Astrocyte (in vitro differentiated cells and primary cell): ENCODE data around the gene ANKRD9. TPM values are rescaled to one million over a fixed set of nuclear protein-coding genes. Genes with fewer than 3 reads are reported as not detected.

Experiments
- DNase-seq: peaks from one replicate; pipeline ENCODE4 v3.0.0-alpha.2; 2010; ENCODE audit warnings: low read depth
- FAIRE-seq: peaks from 2 replicates; lab custom pipeline; 2011; peaks lifted over from hg19 to GRCh38; lab: Jason Lieb, UNC
- H2AFZ ChIP-seq: 2 replicates; pipeline ENCODE4 v1.6.0; 2012; ENCODE audit warnings: low read depth, low read length, inconsistent platforms
- H3K27ac ChIP-seq: 2 replicates; pipeline ENCODE4 v1.5.1; 2011; ENCODE audit warnings: low read depth, low read length, inconsistent platforms
- H3K27me3 ChIP-seq: 2 replicates; pipeline ENCODE4 v1.6.0; 2011; ENCODE audit warnings: low read length, inconsistent platforms; ENCODE audit not compliant: insufficient read depth
- H3K36me3 ChIP-seq: 2 replicates; pipeline ENCODE4 v1.5.1; 2011; ENCODE audit warnings: low read length, inconsistent platforms; ENCODE audit not compliant: insufficient read depth
- H3K4me1 ChIP-seq: 2 replicates; pipeline ENCODE4 v1.5.1; 2011; ENCODE audit warnings: low read length, inconsistent platforms; ENCODE audit not compliant: insufficient read depth
- H3K4me2 ChIP-seq: 2 replicates; pipeline ENCODE4 v1.6.0; 2012; ENCODE audit warnings: low read length, inconsistent platforms
- H3K4me3 ChIP-seq: 2 replicates; pipeline ENCODE4 v1.5.1; 2011; ENCODE audit warnings: low read depth, mild to moderate bottlenecking, low read length, inconsistent platforms; ENCODE audit not compliant: insufficient read depth
- H3K79me2 ChIP-seq: 2 replicates; pipeline ENCODE4 v1.6.0; 2012; ENCODE audit warnings: mild to moderate bottlenecking, low read length, inconsistent platforms; ENCODE audit not compliant: insufficient read depth
- H3K9ac ChIP-seq: 2 replicates; pipeline ENCODE4 v1.6.0; 2012; ENCODE audit warnings: mild to moderate bottlenecking, low read length, inconsistent platforms
- H3K9me3 ChIP-seq: 2 replicates; pipeline ENCODE4 v1.5.1; 2012; ENCODE audit warnings: low read depth, mild to moderate bottlenecking, low read length, inconsistent platforms; ENCODE audit not compliant: insufficient read depth
- H4K20me1 ChIP-seq: 2 replicates; pipeline ENCODE4 v1.6.0; 2012; ENCODE audit warnings: low read length, inconsistent platforms; ENCODE audit not compliant: insufficient read depth
- H3K27ac Mint-ChIP-seq: one replicate; pipeline ENCODE4 v1.8.0; 2021; ENCODE audit warnings: mild to moderate bottlenecking, mixed read lengths; ENCODE audit not compliant: unreplicated experiment
- H3K27me3 Mint-ChIP-seq: one replicate; pipeline ENCODE4 v1.8.0; 2021; ENCODE audit warnings: low read depth, mixed read lengths; ENCODE audit not compliant: unreplicated experiment
- H3K36me3 Mint-ChIP-seq: one replicate; pipeline ENCODE4 v1.8.0; 2021; ENCODE audit warnings: low read depth, mixed read lengths; ENCODE audit not compliant: unreplicated experiment
- H3K4me1 Mint-ChIP-seq: one replicate; pipeline ENCODE4 v1.8.0; 2021; ENCODE audit warnings: low read depth, mixed read lengths; ENCODE audit not compliant: unreplicated experiment
- H3K4me3 Mint-ChIP-seq: one replicate; pipeline ENCODE4 v1.8.0; 2021; ENCODE audit warnings: mild to moderate bottlenecking, moderate library complexity, mixed read lengths; ENCODE audit not compliant: unreplicated experiment
- H3K9me3 Mint-ChIP-seq: one replicate; pipeline ENCODE4 v1.8.0; 2021; ENCODE audit warnings: mild to moderate bottlenecking, mixed read lengths; ENCODE audit not compliant: unreplicated experiment
- CTCF ChIP-seq: IDR thresholded peaks from 2 replicates; pipeline ENCODE4 v1.5.1; 2011; ENCODE audit warnings: low read depth, mild to moderate bottlenecking, inconsistent platforms, low read length, moderate library complexity; ENCODE audit not compliant: insufficient read depth
- EZH2 ChIP-seq: IDR thresholded peaks from 2 replicates; pipeline ENCODE4 v1.6.1; 2012; ENCODE audit warnings: mild to moderate bottlenecking, low read length, inconsistent platforms; ENCODE audit not compliant: insufficient read depth
- total RNA-seq: library from RNA; stranded (reverse); gene quantifications from 2 replicates; pipeline ENCODE4 v1.2.1, GENCODE V29; 2021

ANKRD9 gene
- total RNA-seq, 1 donor from 2014 or later: 9.4 TPM

- Histone ChIP-seq H3K79me2 (no peaks in the 10 kb centered on the region), H3K4me2 (no peak overlapping the region), H2AFZ (no peak overlapping the region), H3K9ac (no peak overlapping the region), H3K27ac (no peak overlapping the region), H4K20me1 (no peaks in the 10 kb centered on the region), H3K4me3 (no peak overlapping the region), H3K27me3 (no peaks in the 10 kb centered on the region), H3K36me3 (no peaks in the 10 kb centered on the region), H3K4me1 (no peaks in the 10 kb centered on the region), H3K9me3 (no peaks in the 10 kb centered on the region)
- TF ChIP-seq CTCF (no peak), EZH2 (no peak)
- H3K27ac Mint-ChIP-seq: no peak overlapping the region
- H3K4me1 Mint-ChIP-seq: no peaks in the 10 kb centered on the region
- no peak overlapping the region for H3K4me3 Mint-ChIP-seq
- H3K27me3 Mint-ChIP-seq: no peaks in the 10 kb centered on the region
- no peaks in the 10 kb centered on the region for H3K9me3 Mint-ChIP-seq
- DNase-seq: no peak
- peaks cover 5% of the 10 kb centered on the region for H3K36me3 Mint-ChIP-seq
- FAIRE-seq: no peak
Observed at GRCh38 chr14:102492531-102492910, 17.1 kb downstream of the ANKRD9 start.

GRCh38 chr14:102491786-102492530 lies 17.6 kb downstream of the ANKRD9 start:
- Mint-ChIP-seq H3K4me3 (no peak overlapping the region), H3K9me3 (no peaks in the 10 kb centered on the region), H3K4me1 (no peaks in the 10 kb centered on the region), H3K27me3 (no peaks in the 10 kb centered on the region), H3K36me3 (peaks cover 5% of the 10 kb centered on the region), H3K27ac (no peak overlapping the region)
- no peak for FAIRE-seq
- TF ChIP-seq CTCF (no peak), EZH2 (no peak)
- no peaks in the 10 kb centered on the region for H3K4me1 ChIP-seq
- H3K9me3 ChIP-seq: no peaks in the 10 kb centered on the region
- H3K27me3 ChIP-seq: no peaks in the 10 kb centered on the region
- no peak overlapping the region for H3K9ac ChIP-seq
- no peak overlapping the region for H3K4me2 ChIP-seq
- no peak for DNase-seq
- H4K20me1 ChIP-seq: no peaks in the 10 kb centered on the region
- H3K36me3 ChIP-seq: no peaks in the 10 kb centered on the region
- no peak overlapping the region for H2AFZ ChIP-seq
- H3K79me2 ChIP-seq: no peaks in the 10 kb centered on the region
- no peak overlapping the region for H3K4me3 ChIP-seq
- no peak overlapping the region for H3K27ac ChIP-seq

- H4K20me1 ChIP-seq: peaks cover 6% of the 10 kb centered on the region
- no peaks in the 10 kb centered on the region for H3K36me3 ChIP-seq
- Mint-ChIP-seq H3K27me3 (no peaks in the 10 kb centered on the region), H3K36me3 (peaks cover 10% of the 10 kb centered on the region), H3K4me1 (no peaks in the 10 kb centered on the region), H3K4me3 (no peak overlapping the region), H3K9me3 (no peaks in the 10 kb centered on the region), H3K27ac (no peak overlapping the region)
- no peak overlapping the region for H3K4me2 ChIP-seq
- H2AFZ ChIP-seq: no peak overlapping the region
- no peak for TF ChIP-seq CTCF
- TF ChIP-seq EZH2: no peak
- no peaks in the 10 kb centered on the region for H3K27me3 ChIP-seq
- H3K9ac ChIP-seq: no peak overlapping the region
- no peaks in the 10 kb centered on the region for H3K4me1 ChIP-seq
- FAIRE-seq (no peak), DNase-seq (no peak)
- no peaks in the 10 kb centered on the region for H3K79me2 ChIP-seq
- no peak overlapping the region for H3K4me3 ChIP-seq
- no peak overlapping the region for H3K27ac ChIP-seq
- H3K9me3 ChIP-seq: no peaks in the 10 kb centered on the region
Observed at GRCh38 chr14:102491366-102491765, 18.2 kb downstream of the ANKRD9 start.
